Trophoblast cell (in vitro differentiated cells and primary cell): Measurements from ENCODE around the gene COL9A1.
"Not testable (repeated sequence)": the region's sequence is repeated elsewhere in the genome, so short reads cannot be mapped to it uniquely, and the experiment has no call there.

Experiments
- DNase-seq, 2 donors: peaks; one replicate each; pipeline ENCODE4 v3.0.0-alpha.2; 2016
- H2AFZ ChIP-seq: 2 replicates; pipeline ENCODE4 v1.6.1; 2013; ENCODE audit warnings: low read length, moderate library complexity, mild to moderate bottlenecking; ENCODE audit not compliant: insufficient read depth, poor library complexity
- H2AK5ac ChIP-seq: 2 replicates; pipeline ENCODE4 v1.6.1; 2013; ENCODE audit warnings: mild to moderate bottlenecking, low read length
- H2BK120ac ChIP-seq: 2 replicates; pipeline ENCODE4 v1.6.1; 2013; ENCODE audit warnings: low read length, mild to moderate bottlenecking, moderate library complexity; ENCODE audit not compliant: insufficient read depth, poor library complexity
- H2BK12ac ChIP-seq: 2 replicates; pipeline ENCODE4 v1.6.1; 2013; ENCODE audit warnings: mild to moderate bottlenecking, low read length, moderate library complexity
- H2BK5ac ChIP-seq: 2 replicates; pipeline ENCODE4 v1.6.1; 2013; ENCODE audit warnings: low read length, low read depth, moderate library complexity, mild to moderate bottlenecking; ENCODE audit not compliant: poor library complexity
- H3K14ac ChIP-seq: 2 replicates; pipeline ENCODE4 v1.6.1; 2013; ENCODE audit warnings: mild to moderate bottlenecking, low read length
- H3K18ac ChIP-seq: 2 replicates; pipeline ENCODE4 v1.6.1; 2013; ENCODE audit warnings: mild to moderate bottlenecking, low read length
- H3K23ac ChIP-seq: 2 replicates; pipeline ENCODE4 v1.6.1; 2013; ENCODE audit warnings: low read length
- H3K27ac ChIP-seq: 2 replicates; pipeline ENCODE4 v1.5.1; 2013; ENCODE audit warnings: low read depth, mild to moderate bottlenecking, inconsistent platforms, low read length, moderate library complexity
- H3K27me3 ChIP-seq: 2 replicates; pipeline ENCODE4 v1.6.1; 2013; ENCODE audit warnings: inconsistent platforms, mild to moderate bottlenecking, low read length, moderate library complexity; ENCODE audit not compliant: insufficient read depth
- H3K36me3 ChIP-seq, 2 experiments: 1 replicate in 1 of 2; 2 replicates in 1 of 2; pipeline ENCODE4 v1.6.1; 2013; ENCODE audit warnings: low read length in 2 of 2, mild to moderate bottlenecking in 2 of 2, moderate library complexity in 1 of 2; ENCODE audit not compliant: insufficient read depth in 2 of 2, control insufficient read depth in 1 of 2
- H3K4ac ChIP-seq: 2 replicates; pipeline ENCODE4 v1.6.1; 2013; ENCODE audit warnings: low read depth, mild to moderate bottlenecking, low read length, moderate library complexity
- H3K4me1 ChIP-seq, 2 experiments: 1 replicate in 1 of 2; 2 replicates in 1 of 2; pipeline ENCODE4 v1.6.1; 2013; ENCODE audit warnings: low read length in 2 of 2, mild to moderate bottlenecking in 2 of 2, moderate library complexity in 1 of 2; ENCODE audit not compliant: insufficient read depth in 2 of 2, control insufficient read depth in 1 of 2
- H3K4me2 ChIP-seq: 2 replicates; pipeline ENCODE4 v1.6.1; 2013; ENCODE audit warnings: inconsistent platforms, mild to moderate bottlenecking, low read length, moderate library complexity
- H3K4me3 ChIP-seq: 2 replicates; pipeline ENCODE4 v1.5.1; 2013; ENCODE audit warnings: mild to moderate bottlenecking, low read depth, low read length, inconsistent platforms
- H3K79me1 ChIP-seq: one replicate; pipeline ENCODE4 v1.6.1; 2013; ENCODE audit warnings: low read length
- H3K79me2 ChIP-seq: 2 replicates; pipeline ENCODE4 v1.6.1; 2013; ENCODE audit warnings: low read length, mild to moderate bottlenecking; ENCODE audit not compliant: control insufficient read depth, insufficient read depth, poor library complexity
- H3K9ac ChIP-seq: 2 replicates; pipeline ENCODE4 v1.6.1; 2013; ENCODE audit warnings: mild to moderate bottlenecking, low read length
- H3K9me3 ChIP-seq: 2 replicates; pipeline ENCODE4 v1.6.1; 2013; ENCODE audit warnings: low read depth, mild to moderate bottlenecking, control low read depth, inconsistent platforms, low read length; ENCODE audit not compliant: insufficient read depth
- H4K12ac ChIP-seq: 2 replicates; pipeline ENCODE4 v1.6.1; 2013; ENCODE audit warnings: low read depth, mild to moderate bottlenecking, low read length, moderate library complexity
- H4K8ac ChIP-seq: 2 replicates; pipeline ENCODE4 v1.6.1; 2013; ENCODE audit warnings: low read depth, mild to moderate bottlenecking, low read length, moderate library complexity
- H4K91ac ChIP-seq: one replicate; pipeline ENCODE4 v1.6.1; 2013; ENCODE audit warnings: low read depth, mild to moderate bottlenecking, low read length, moderate library complexity
- WGBS: extraction: QIAGEN DNeasy Blood & Tissue Kit; methylation state at CpG from one replicate; pipeline ENCODE4 v1.1.7; 2013; ENCODE audit warnings: missing lambda C conversion rate; ENCODE audit not compliant: insufficient read length, insufficient coverage; ENCODE audit errors: extremely low coverage; 5-methylcytosine and 5-hydroxymethylcytosine counted together

Gene COL9A1

GRCh38 chr6:70339810-70340209, 36.9 kb upstream of the COL9A1 start:
- H4K12ac ChIP-seq, H4K8ac ChIP-seq, H2AFZ ChIP-seq, H2AK5ac ChIP-seq, H3K36me3 ChIP-seq, H3K79me2 ChIP-seq, H3K14ac ChIP-seq, DNase-seq, H3K23ac ChIP-seq, H2BK5ac ChIP-seq, H3K18ac ChIP-seq, H3K4ac ChIP-seq, H3K4me2 ChIP-seq, H2BK12ac ChIP-seq, H3K9ac ChIP-seq, H3K27ac ChIP-seq, H2BK120ac ChIP-seq, H3K9me3 ChIP-seq, H3K4me1 ChIP-seq, H3K79me1 ChIP-seq, H3K4me3 ChIP-seq, H3K27me3 ChIP-seq, H4K91ac ChIP-seq: not testable (repeated sequence)
- no CpG with 5 or more reads among the region's 2 CpGs for WGBS

GRCh38 chr6:70338775-70339174, 35.9 kb upstream of the COL9A1 start:
- Histone ChIP-seq H3K9ac (no peak overlapping the region), H4K8ac (no peak overlapping the region), H3K23ac (no peak overlapping the region), H3K79me1 (no peaks in the 10 kb centered on the region), H3K9me3 (peaks cover 4% of the 10 kb centered on the region), H3K4ac (no peak overlapping the region), H3K27ac (no peak overlapping the region), H2AK5ac (no peak overlapping the region), H2BK120ac (no peak overlapping the region), H3K14ac (no peak overlapping the region), H2BK12ac (no peak overlapping the region), H3K18ac (no peak overlapping the region), H4K12ac (no peak overlapping the region), H3K79me2 (no peaks in the 10 kb centered on the region), H3K4me2 (no peak overlapping the region), H3K36me3 (no peaks in the 10 kb centered on the region), H3K4me1 (no peaks in the 10 kb centered on the region), H2BK5ac (no peak overlapping the region), H3K27me3 (no peaks in the 10 kb centered on the region), H2AFZ (no peak overlapping the region), H3K4me3 (no peak overlapping the region), H4K91ac (no peak overlapping the region)
- DNase-seq, result no peak

GRCh38 chr6:70337743-70338105, 34.8 kb upstream of the COL9A1 start:
- no peak for DNase-seq
- Histone ChIP-seq H3K79me2 (no peaks in the 10 kb centered on the region), H2BK120ac (no peak overlapping the region), H3K23ac (no peak overlapping the region), H3K4ac (no peak overlapping the region), H2BK12ac (no peak overlapping the region), H4K12ac (no peak overlapping the region), H3K79me1 (no peaks in the 10 kb centered on the region), H2BK5ac (no peak overlapping the region), H3K4me3 (no peak overlapping the region), H3K18ac (no peak overlapping the region), H3K14ac (no peak overlapping the region), H3K4me1 (no peaks in the 10 kb centered on the region), H2AFZ (no peak overlapping the region), H3K9me3 (peaks cover 4% of the 10 kb centered on the region), H3K27ac (no peak overlapping the region), H3K4me2 (no peak overlapping the region), H2AK5ac (no peak overlapping the region), H3K27me3 (no peaks in the 10 kb centered on the region), H3K9ac (no peak overlapping the region), H4K91ac (no peak overlapping the region), H4K8ac (no peak overlapping the region), H3K36me3 (no peaks in the 10 kb centered on the region)
- WGBS, result no CpG with 5 or more reads among the region's 3 CpGs

GRCh38 chr6:70336996-70337742, 34.3 kb upstream of the COL9A1 start:
- no peaks in the 10 kb centered on the region for H3K36me3 ChIP-seq
- H2AFZ ChIP-seq, result no peak overlapping the region
- no peak for DNase-seq
- no peak overlapping the region for H2BK120ac ChIP-seq
- no peak overlapping the region for H4K91ac ChIP-seq
- no peaks in the 10 kb centered on the region for H3K79me2 ChIP-seq
- H3K4me2 ChIP-seq, result no peak overlapping the region
- no peak overlapping the region for H3K18ac ChIP-seq
- peaks cover 4% of the 10 kb centered on the region for H3K9me3 ChIP-seq
- H3K79me1 ChIP-seq, result no peaks in the 10 kb centered on the region
- H2AK5ac ChIP-seq, result no peak overlapping the region
- no peak overlapping the region for H4K12ac ChIP-seq
- WGBS, result no CpG with 5 or more reads among the region's 7 CpGs
- peak overlapping the region; percentile 18 for H3K9ac ChIP-seq
- H3K14ac ChIP-seq, result no peak overlapping the region
- no peaks in the 10 kb centered on the region for H3K4me1 ChIP-seq
- H3K4ac ChIP-seq, result no peak overlapping the region
- no peak overlapping the region for H3K27ac ChIP-seq
- H2BK5ac ChIP-seq, result no peak overlapping the region
- H2BK12ac ChIP-seq, result no peak overlapping the region
- no peak overlapping the region for H4K8ac ChIP-seq
- no peaks in the 10 kb centered on the region for H3K27me3 ChIP-seq
- H3K4me3 ChIP-seq, result no peak overlapping the region
- H3K23ac ChIP-seq, result no peak overlapping the region
